Measurements from ENCODE around the gene CANX.
"Not testable (repeated sequence)": the region's sequence is repeated elsewhere in the genome, so short reads cannot be mapped to it uniquely, and the experiment has no call there.

The CANX gene

GRCh38 chr5:179700401-179700918 is 1.7 kb downstream of the CANX start:
- DNase-seq = no peak

DNA sequence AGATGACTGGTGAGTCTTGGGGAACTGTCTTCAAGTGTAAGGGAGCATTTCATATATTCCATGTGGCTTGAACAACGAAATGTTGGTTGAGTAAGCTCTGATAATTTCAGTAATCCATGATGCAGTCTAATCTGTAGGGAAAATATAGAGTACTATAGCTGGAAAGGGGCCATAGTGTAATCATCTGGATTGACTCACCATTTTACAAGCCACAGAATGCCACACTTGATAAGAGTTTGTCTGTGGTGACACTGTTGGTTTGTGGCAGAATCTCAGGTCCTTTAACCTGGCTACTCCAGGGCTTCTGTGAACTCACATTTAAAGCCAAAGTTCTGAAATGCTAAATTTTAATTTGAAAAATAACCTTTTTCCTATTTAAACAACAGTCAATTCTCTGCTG is 17.5 kb downstream of the CANX start:
- no peak for DNase-seq

- no peak for DNase-seq
Measured at GRCh38 chr5:179720222-179720621, 21.5 kb downstream of the CANX start.

DNA sequence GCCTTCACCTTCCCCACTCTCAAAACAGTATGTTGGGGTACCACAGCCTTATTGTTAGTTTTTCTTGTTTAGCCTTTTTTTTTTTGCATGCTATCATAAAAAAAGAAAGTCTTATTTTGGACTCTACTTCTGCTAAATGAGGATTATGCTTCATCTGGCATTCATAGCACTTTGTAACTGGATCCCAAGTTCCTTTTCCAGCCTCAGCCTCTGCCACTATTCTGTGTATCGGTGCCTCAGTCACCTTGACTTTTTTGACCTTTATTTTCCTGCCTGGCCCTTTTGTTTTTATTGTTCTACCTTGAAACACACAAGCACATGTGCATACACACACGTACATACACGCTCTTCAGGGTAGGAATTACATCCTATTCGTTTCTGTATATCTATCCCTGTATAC is 25.4 kb downstream of the CANX start:
- DNase-seq = no peak

DNA sequence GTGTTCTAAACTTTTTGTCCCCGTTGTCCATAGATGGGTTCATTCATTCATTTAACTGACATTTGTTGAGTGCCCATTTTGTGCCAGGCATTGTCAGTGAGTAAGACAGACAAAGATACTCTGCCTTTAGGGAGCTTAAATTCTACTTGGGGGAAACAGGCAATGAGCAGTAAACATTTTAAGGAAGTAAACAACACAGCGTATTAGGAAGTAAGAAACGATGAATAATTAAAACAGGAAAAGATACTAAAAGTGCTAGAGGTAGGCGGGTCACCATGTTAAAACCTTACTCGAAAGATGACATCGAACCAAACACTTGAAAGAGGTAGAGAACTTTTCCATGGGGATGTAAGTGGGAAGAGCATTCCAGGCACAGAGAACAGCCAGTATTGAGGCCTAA is 28.3 kb downstream of the CANX start:
- DNase-seq = no peak

- DNase-seq = no peak
Measured at GRCh38 chr5:179729303-179729702, 30.5 kb downstream of the CANX start.

GRCh38 chr5:179729727-179730126 is 31.0 kb downstream of the CANX start:
- DNase-seq = no peak

- DNase-seq = no peak
Measured at GRCh38 chr5:179730356-179730755, 31.6 kb downstream of the CANX start.

DNA sequence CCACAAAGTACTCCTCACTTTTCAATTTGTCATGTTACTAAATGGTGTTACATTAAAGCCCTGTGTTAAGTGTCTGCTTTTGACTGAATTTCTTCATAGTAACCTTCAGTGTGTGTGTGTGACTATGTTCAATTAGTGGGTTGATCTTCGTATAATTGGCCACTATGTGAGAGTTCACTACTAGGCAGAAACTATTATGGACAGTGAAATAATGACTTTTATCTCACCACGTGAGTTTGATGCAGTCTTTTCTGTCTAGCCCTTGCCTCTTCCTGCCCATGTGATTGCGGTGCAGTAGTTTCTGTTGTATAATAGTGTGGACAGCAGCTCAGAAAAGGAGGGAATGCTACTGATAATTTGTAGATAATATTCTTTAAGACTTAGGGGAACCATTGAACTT is 32.1 kb downstream of the CANX start:
- DNase-seq = no peak

GRCh38 chr5:179731791-179732411 is 33.1 kb downstream of the CANX start:
- DNase-seq = peak; percentile 46

DNA sequence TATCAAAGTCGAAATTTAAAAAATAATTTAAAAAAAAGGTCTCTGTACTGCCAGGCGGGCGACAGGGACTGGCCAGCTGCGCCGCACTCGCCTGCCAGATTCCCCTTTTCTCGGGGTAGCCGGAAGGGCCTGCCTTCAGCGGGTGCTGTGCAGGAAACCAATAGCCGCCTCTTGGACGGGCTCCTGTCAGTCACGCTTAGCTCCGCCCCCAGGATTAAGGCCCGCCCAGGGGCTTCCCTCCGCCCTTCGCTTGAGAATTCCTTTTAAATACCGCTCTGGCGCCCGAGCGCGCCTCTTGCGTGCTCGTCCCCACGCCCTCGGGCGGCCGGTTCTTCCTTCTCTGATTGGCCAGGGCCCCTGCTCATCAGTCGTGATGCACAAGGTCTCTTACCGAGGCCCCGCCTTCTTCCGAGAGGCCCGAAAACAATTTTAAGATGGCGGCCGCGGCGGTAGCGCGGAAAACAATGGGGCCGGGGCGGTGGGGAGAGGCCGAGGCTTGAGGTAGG is 33.7 kb downstream of the CANX start, which contains the start of gene MAML1:
TSS of gene MAML1 (plus strand) at position 411 of the 506 bp plus-strand sequence. CDS start 291 bp downstream, outside the sequence.
- peak; percentile 99 for DNase-seq

DNA sequence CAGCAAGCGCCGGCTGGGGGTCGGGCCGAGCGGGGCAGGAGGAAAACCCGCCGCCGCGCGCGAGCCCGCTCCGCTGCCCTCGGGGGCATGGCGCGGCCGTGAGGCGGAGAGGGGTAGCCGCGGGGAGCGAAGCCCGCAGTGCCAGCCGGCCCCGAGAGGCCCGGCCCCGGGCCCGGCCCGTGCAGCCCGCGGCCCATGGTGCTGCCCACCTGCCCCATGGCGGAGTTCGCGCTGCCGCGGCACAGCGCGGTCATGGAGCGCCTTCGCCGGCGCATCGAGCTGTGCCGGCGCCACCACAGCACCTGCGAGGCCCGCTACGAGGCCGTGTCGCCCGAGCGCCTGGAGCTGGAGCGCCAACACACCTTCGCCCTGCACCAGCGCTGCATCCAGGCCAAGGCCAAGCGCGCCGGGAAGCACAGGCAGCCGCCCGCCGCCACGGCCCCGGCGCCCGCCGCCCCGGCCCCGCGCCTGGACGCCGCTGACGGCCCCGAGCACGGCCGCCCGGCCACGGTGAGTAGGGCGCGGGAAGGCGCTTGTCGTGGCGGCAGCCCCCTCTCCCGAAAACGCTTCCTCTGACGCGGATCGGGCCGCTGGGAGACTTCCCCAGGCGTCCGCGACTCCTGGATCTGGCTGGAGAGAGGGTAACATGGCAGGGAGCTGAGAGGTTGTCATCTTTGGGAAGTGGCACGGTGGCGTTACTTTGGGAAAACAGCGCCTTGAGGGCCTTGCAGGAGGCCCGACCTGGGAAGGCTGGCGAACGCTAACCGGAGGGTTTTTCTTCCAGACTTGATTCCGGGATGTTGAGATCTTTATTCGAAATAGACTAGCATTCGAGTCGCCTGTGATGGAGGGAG is 34.4 kb downstream of the CANX start:
- peak; percentile 45 for DNase-seq

- DNase-seq = no peak
Measured at GRCh38 chr5:179733772-179734126, 35.0 kb downstream of the CANX start.

GRCh38 chr5:179734536-179735164 is 35.9 kb downstream of the CANX start:
- DNase-seq = no peak

GRCh38 chr5:179738742-179739141 is 40.0 kb downstream of the CANX start:
- no peak for DNase-seq

DNA sequence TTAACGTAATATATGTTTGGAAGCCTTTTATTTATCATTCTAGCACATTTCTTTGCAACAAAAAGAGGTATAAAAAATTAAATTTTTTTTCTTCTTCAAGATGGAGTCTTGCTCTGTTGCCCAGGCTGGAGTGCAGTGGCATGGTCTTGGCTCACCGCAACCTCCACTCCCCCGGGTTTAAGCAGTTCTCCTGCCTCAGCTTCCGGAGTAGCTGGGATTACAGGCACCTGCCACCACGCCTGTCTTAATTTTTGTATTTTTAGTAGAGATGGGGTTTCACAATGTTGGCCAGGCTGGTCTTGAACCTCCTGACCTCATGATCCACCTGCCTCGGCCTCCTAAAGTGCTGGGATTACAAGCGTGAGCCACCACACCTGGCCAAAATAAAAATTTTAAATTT is 45.3 kb downstream of the CANX start:
- not testable (repeated sequence) for DNase-seq

- DNase-seq = no peak
Measured at GRCh38 chr5:179746872-179747271, 48.1 kb downstream of the CANX start.

- DNase-seq = no peak
Measured at GRCh38 chr5:179747811-179748210, 49.0 kb downstream of the CANX start.

- no peak for DNase-seq
Measured at GRCh38 chr5:179749857-179750508, 51.2 kb downstream of the CANX start.

- no peak for DNase-seq
Measured at GRCh38 chr5:179753971-179754370, 55.2 kb downstream of the CANX start.

DNA sequence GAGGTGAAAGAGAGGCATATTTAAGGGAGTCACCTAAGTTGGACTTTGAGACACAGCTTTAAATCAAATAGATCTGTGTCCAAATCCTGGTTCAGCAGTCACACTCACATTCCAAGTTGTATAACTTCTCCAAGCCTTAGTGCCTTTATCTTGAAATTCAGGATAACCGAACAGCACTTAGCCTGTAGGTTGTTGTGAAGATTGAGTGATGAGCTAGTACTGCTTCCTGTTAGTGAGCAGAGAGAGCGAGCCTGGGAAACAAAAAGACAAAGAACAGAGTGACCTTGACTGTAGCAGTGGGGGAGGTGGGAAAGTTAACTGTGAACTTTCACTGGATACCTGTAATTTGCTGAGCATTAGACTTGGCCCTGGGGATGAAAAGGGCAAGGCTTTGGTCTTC is 56.3 kb downstream of the CANX start:
- DNase-seq = no peak

DNA sequence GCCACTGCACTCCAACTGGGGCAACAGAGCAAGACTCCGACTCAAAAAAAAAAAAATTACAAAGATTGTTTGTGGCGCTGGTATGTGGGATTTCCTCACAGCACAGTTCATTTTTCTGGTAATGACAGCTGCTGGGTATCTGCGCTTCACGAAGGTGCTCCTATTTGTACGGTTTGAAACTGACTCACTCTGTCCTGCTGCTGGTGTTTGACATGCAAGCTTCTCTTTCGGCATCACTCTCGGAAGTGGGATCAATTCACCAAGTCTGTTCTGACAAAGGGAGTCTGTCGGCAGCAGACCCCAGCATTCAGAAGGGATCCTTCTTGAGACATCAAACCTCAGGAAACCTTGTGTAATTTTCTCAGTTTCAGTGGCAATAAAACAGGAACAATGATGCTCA is 60.2 kb downstream of the CANX start:
- DNase-seq = peak; percentile 34

All from stimulated activated CD8-positive, alpha-beta memory T cell treated with anti-CD3 and anti-CD28 coated beads, Interleukin-4, amount 100 ng/mL, for 48 hours (primary cell).